Measurements from ENCODE around the gene COMT. TPM values are rescaled to one million over a fixed set of nuclear protein-coding genes. Genes with fewer than 3 reads are reported as not detected.

Gene COMT
- total RNA-seq, 1 donor: 120 TPM

GRCh38 chr22:19951346-19951745 is 9.8 kb downstream of the COMT start:
- no peak for DNase-seq (ENCODE audit: low read depth)

GRCh38 chr22:19955241-19956128 is 13.9 kb downstream of the COMT start:
- H3K4me3 ChIP-seq (ENCODE audit: low read depth, low read length): no peak overlapping the region
- no peak for DNase-seq (ENCODE audit: low read depth)
- no peak for TF ChIP-seq CTCF (IDR thresholded peaks at IDR 0.05; ENCODE audit: insufficient read depth, low read length)

More at GRCh38 chr22:19951346-19951745, 9.8 kb downstream of the COMT start:
- no peak overlapping the region for H3K4me3 ChIP-seq (ENCODE audit: low read depth, low read length)
- no peak for TF ChIP-seq CTCF (IDR thresholded peaks at IDR 0.05; ENCODE audit: insufficient read depth, low read length)

- DNase-seq (ENCODE audit: low read depth): no peak
- no peak for TF ChIP-seq CTCF (IDR thresholded peaks at IDR 0.05; ENCODE audit: insufficient read depth, low read length)
- no peak overlapping the region for H3K4me3 ChIP-seq (ENCODE audit: low read depth, low read length)
Observed at GRCh38 chr22:19957445-19957844, 15.9 kb downstream of the COMT start.

- no peak for TF ChIP-seq CTCF (IDR thresholded peaks at IDR 0.05; ENCODE audit: insufficient read depth, low read length)
- DNase-seq (ENCODE audit: low read depth): peak; percentile 78
- H3K4me3 ChIP-seq (ENCODE audit: low read depth, low read length): peak overlapping the region; percentile 53
Observed at GRCh38 chr22:19958083-19959042, 16.8 kb downstream of the COMT start.

- TF ChIP-seq CTCF (IDR thresholded peaks at IDR 0.05; ENCODE audit: insufficient read depth, low read length): no peak
- peak; percentile 56 for DNase-seq (ENCODE audit: low read depth)
- peak overlapping the region; percentile 53 for H3K4me3 ChIP-seq (ENCODE audit: low read depth, low read length)
Observed at GRCh38 chr22:19959043-19959586, 17.5 kb downstream of the COMT start.
